ENCODE measurements around the gene SMCR8.

GRCh38 chr17:18361837-18362697 is 47.0 kb downstream of the SMCR8 start:
- TF ChIP-seq CTCF (conservative IDR thresholded peaks at IDR 0.05 in 1 of 2, IDR thresholded peaks at IDR 0.05 in 1 of 2; ENCODE audit: low read depth in 1 of 2, low read length in 2 of 2) = no peak
- TF ChIP-seq EZH2 (IDR thresholded peaks at IDR 0.05; ENCODE audit: low read length, missing control alignments) = no peak
